GM19372 (cell line): ENCODE measurements around the gene ARHGAP15.

Experiments
- ATAC-seq: cut with Tn5 transposase; IDR thresholded peaks from one replicate; pipeline ENCODE4 v1.9.1; 2021; ENCODE audit warnings: mild to moderate bottlenecking, low read depth, moderate library complexity; ENCODE audit not compliant: unreplicated experiment

The ARHGAP15 gene

DNA sequence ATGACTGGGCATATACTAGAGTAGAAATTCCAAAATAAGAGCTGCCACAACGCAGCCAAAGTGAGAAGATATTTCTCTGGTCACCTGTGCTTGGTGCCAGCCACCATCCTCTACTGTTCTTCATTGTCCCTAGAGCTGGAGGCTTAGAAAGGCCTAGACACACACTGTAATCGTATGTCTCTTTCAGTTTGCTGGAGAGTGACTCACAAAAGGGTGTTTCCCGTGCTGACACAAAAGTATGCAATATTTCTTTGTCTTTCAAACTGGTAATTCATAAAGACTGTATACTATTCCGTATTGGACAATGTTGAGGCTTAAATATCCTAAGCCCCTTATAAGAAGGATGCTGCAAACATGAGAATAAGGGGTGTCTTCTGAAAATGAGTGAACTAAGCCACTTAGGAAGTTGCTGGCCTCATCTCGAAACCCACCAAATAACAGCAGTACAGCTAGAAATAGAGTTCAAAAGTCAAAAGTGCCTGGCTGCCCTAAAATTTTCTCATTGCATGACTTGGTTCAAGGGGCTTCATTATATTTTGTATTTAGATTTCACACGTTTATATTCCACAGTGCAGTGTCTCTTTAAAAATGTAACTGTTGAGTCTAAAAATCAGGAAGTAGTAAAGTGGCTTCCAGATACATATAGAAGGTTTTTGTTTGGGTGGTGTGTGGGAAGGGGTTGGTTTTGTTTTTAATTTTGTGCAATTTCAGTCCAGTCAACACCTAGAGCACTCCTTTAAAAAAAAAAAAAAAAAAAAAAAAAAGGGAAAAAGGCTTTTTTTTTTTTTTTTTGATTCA, 601.1 kb downstream of the ARHGAP15 start:
- peak; percentile 67 for ATAC-seq

DNA sequence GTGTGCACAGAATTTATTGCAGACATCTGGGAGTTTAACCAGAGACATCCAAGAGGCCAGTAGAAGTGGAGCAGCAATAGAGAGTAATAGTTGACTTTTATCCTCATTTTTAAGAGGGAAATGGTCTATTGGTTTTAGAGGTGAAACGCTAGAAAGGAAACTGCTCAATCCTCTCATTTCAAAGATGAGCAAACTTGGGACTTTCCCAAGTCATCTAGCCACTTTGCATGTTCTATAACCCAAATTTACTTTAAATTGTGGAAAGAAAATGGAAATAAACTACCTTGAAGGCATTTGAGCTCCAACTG, 601.7 kb downstream of the ARHGAP15 start:
- ATAC-seq: peak; percentile 37

DNA sequence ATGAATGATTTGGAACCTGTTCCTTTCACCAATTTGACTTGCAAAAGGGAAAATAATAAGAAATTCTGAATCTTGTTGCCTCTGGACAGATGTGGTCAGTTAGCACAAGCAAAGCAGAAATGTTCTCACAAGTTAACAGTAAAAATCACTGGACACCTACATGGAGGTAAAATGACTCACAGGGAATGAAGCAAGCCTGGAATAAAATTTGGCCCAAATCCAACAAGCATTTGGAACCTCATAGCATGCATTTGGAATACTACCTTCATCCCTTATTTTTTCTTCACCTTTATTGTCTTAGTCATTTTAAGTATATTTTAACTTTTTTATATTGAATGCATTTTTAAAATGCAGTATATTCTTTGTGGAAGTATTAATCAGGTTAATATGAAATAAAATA, 602.9 kb downstream of the ARHGAP15 start:
- ATAC-seq: no peak

GRCh38 chr2:143732871-143733270, 603.7 kb downstream of the ARHGAP15 start:
- ATAC-seq: no peak

DNA sequence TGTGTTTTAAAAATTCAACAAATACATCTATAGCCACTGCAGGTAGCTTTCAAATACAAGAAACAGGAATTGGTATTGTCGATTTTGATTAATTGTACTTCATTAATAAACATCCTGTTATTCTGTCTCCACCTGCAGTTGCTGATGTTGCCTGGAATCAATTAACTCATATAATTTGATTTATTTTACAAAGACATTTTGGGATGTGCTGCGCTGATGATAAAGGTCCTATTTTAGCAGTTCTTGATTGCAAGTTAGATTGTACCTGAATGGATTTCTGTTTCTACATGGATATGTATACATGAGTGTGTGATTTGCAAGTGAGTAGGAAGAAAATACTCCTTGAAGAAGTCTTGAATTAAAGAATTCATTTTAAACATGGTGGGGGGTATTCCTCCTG, 605.3 kb downstream of the ARHGAP15 start:
- ATAC-seq: no peak

DNA sequence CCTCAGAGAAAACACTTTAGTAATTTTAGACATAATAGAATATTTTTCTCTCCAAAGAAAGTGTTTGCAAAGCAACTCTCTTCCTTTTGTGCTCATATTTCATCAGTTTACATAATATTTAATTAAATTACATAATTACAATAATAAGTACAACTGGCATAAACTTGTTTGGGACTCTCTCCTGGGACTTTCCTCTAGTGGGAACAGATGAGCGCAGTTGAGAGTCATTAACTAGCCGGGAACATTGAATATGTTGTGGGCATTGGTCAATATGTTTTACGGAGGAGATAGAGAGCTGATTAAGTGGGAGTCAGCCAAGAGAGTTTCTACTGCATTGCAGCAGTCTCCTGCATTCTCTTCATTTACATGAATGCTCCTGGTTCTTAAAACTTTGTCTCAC, 607.7 kb downstream of the ARHGAP15 start:
- ATAC-seq: no peak

GRCh38 chr2:143740431-143740830, 611.2 kb downstream of the ARHGAP15 start:
- ATAC-seq: no peak

DNA sequence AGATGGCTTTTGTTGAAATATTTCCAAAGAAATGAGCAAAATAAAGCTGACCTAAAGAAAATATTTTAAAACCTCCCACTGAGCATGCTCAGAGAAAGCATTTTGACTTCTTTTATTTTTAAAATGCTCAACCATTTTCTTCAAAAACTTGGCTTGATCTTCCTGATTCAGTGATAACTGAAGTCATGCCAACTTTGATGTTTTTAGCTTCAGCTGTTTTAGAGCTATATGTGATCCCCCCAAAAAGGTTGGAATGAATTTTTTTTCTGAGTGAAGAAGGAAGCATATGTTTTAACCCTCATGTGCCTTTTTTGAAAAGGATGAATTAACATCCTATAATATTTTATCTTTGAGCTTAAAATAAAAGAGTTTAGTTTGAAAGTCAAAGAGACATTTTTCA, 612.0 kb downstream of the ARHGAP15 start:
- no peak for ATAC-seq

GRCh38 chr2:143742581-143742980, 613.4 kb downstream of the ARHGAP15 start:
- no peak for ATAC-seq

DNA sequence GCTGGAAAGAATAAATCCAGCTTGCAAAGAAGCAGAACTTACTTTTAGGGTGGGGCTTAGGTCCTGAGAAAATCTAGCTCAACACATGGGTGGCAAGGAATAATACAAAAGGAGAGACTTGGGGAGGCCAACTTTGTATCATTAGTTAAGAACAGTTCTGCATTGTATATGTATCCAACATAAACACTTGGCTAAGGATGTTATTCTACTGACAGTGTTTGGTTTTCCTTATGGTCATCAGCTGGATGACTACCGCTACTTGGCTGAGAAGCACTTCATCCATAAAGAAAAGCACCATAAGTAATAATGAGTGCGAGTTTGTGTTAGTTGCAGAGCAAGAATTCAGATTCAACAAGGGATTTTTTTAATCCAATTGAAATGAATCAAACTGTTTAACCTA, 614.9 kb downstream of the ARHGAP15 start:
- no peak for ATAC-seq

DNA sequence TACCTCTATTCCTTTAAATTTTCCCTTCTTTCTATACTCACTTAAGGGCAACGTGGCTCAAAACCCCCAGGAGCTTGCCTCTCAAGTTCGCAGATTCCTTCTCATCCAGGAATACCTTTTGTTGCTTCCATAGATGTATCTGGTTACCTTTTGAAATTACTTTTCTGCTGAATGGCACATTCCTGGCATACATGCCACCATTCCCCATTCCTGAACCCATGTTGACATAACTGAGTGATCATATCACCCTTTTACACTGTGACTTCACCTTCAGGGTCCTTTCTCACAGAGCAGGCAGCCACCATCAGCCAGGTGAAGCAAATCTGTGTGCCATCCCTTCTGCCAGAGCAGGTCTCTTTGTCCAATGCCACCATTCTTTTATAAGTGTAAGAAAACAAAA, 615.8 kb downstream of the ARHGAP15 start:
- no peak for ATAC-seq

GRCh38 chr2:143754742-143755141, 625.5 kb downstream of the ARHGAP15 start:
- no peak for ATAC-seq

DNA sequence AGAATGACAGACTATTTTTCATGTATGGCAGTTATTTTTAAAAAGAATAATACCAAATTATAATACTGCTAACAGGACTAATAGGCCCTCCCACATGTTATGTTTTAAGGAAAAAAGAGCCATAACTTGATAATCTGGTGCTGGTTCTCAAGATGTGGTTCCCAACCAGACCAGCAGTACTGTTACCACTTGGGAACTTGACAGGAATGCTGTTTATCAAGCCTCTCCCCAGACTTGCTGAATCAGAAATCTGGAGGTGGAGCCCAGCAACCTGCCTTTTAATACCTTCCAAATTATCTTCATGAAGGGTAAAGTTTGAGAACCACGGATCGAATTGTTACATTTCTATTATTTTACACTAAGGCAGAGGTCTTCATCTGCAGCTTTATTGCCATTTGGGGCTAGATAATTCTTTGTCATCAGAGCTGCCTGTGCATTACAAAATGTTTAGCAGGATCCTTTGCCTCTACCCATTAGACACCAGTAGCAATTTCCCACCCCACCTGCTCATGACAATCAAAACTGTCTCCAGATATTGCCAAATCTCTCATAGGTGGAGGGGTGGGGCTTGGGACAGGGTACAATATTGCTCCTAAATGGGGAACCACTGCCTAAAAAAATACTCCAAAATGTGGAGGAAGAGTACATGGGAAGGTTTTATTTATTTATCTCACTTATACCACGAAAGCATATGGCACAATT, 629.6 kb downstream of the ARHGAP15 start:
- no peak for ATAC-seq

GRCh38 chr2:143759455-143759854, 630.2 kb downstream of the ARHGAP15 start:
- no peak for ATAC-seq

DNA sequence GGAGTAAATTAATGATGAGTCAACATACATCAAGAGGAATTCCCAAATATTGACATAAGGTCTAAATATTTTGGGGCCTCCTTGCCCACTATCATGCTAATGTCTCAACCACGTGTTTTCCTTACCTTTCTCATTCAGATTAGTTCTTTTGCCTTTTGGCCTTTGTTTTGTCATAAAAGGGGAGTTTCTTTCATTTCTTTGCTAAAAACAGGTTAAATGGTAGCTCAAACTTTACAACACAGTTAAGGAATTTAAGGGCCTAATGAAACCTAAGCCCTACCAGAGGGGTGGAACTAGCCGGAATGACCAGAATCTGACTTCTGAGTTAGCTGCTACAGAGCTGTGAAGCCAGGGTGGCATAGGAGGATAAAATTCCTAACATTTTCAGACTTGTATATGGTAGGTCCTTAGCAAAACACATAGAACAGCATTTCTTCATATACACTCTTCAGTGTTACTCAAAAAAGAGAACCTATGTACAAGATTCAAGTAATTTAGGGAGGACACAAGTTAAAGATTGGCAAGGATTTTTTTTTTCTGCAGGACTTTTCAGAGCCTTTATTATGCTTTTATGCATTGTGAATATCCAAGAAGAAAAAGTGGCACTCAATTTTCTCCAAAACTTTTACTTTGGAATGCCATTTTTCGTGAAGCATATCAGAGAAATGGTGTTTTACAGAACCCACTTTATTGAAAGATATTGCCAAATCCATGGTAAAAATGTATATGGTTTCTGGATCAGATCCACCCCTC, 633.1 kb downstream of the ARHGAP15 start:
- ATAC-seq: no peak

GRCh38 chr2:143764261-143764660, 635.0 kb downstream of the ARHGAP15 start:
- ATAC-seq: no peak

GRCh38 chr2:143764706-143765105, 635.5 kb downstream of the ARHGAP15 start:
- ATAC-seq: no peak

DNA sequence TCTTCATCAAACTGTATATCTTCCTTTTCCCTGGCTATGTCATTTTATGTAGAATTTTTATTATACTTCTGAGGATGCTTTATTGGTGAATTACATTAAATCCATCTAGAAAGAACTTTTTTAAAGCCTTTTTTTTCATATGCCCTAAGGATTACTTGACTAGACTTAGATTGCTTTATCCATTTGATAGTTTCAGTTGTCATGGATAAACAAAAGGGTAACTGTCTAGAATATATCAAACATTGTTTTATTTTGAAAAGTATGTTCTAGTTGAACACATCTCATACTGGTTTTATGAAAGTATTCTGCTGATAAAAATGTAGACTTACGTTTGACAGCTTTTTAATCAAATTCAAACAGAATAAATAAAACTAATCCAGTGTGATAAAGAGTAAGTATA, 639.8 kb downstream of the ARHGAP15 start:
- no peak for ATAC-seq

DNA sequence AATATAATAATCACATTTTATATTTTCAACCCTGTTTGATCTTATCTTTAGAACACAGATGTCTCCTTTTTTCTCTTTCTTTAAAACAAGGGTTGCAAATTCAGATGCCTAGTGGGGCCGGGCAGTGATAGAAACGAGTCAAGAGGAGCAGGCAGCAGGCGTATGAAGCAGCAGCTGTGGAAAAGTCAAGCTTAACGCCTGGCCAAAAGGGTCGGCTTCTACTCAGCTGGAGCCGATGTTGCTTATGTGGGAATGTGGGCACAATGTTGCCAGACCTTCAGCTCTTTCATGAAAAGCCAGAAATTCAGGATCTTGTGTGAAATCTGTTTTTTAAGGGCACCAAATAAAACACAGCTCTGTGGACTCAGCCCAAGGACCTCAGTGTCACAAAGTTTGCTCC, 642.7 kb downstream of the ARHGAP15 start:
- ATAC-seq: no peak

DNA sequence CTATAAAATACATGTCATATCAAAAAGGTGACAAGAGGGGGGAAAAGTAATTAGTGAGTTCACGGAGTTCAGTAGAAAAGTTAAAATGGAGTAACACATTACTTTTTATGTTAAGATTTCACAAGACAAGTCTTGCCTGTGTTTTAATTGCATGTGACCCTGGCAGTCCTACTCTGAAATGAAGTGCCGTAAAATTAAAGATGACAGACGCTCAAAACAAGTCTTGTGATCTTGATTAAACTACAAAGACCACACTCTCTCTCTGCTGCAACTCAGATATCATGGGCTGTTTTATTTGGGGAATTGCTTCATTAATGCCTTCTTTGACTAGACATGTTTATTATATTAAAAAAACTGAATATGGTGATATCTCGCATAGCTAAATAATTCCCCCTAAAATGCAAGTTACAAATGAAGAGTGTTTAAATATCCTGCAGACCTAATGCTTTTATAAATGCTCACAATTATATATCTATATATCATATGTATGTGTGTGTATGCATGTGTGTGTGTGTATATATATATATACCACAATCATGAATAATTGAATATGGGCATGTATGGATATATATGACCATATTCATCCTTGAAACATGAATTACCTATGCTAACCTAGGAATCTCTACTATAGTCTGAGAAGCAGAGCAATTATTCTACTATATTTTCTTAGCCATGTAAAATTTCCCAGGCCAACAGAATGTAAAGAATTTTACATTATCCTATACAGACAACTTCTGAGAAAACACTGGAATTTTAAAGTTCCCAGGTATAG, 647.5 kb downstream of the ARHGAP15 start:
- no peak for ATAC-seq

- ATAC-seq: no peak
These were observed 649.8 kb downstream of the ARHGAP15 start for GRCh38 chr2:143779021-143779420.
